ENCODE measurements around the gene SMAD3.
"Not testable (repeated sequence)": the region's sequence is repeated elsewhere in the genome, so short reads cannot be mapped to it uniquely, and the experiment has no call there.

The SMAD3 gene

GRCh38 chr15:67142767-67143100 lies 77.3 kb downstream of the SMAD3 start:
- peak; percentile 68 for DNase-seq (ENCODE audit: low spot score)

GRCh38 chr15:67143646-67144045 lies 78.2 kb downstream of the SMAD3 start:
- DNase-seq (ENCODE audit: low spot score): no peak

- DNase-seq (ENCODE audit: low spot score): no peak
Observed at GRCh38 chr15:67144609-67145311, 79.4 kb downstream of the SMAD3 start.

- DNase-seq (ENCODE audit: low spot score): no peak
Observed at GRCh38 chr15:67145312-67145610, 79.9 kb downstream of the SMAD3 start.

- DNase-seq (ENCODE audit: low spot score): no peak
Observed at GRCh38 chr15:67145710-67146109, 80.3 kb downstream of the SMAD3 start.

- DNase-seq (ENCODE audit: low spot score): peak; percentile 50
Observed at GRCh38 chr15:67146234-67146633, 80.8 kb downstream of the SMAD3 start.

GRCh38 chr15:67146875-67147381 lies 81.5 kb downstream of the SMAD3 start:
- DNase-seq (ENCODE audit: low spot score): peak; percentile 78

GRCh38 chr15:67147396-67147949 lies 82.1 kb downstream of the SMAD3 start:
- DNase-seq (ENCODE audit: low spot score): no peak

- DNase-seq (ENCODE audit: low spot score): no peak
Observed at GRCh38 chr15:67148196-67148701, 82.8 kb downstream of the SMAD3 start.

GRCh38 chr15:67149068-67149772 lies 83.8 kb downstream of the SMAD3 start:
- DNase-seq (ENCODE audit: low spot score): no peak

- no peak for DNase-seq (ENCODE audit: low spot score)
Observed at GRCh38 chr15:67149773-67150022, 84.3 kb downstream of the SMAD3 start.

GRCh38 chr15:67150023-67150860 lies 84.8 kb downstream of the SMAD3 start:
- DNase-seq (ENCODE audit: low spot score): peak; percentile 85

GRCh38 chr15:67152429-67152828 lies 87.0 kb downstream of the SMAD3 start:
- no peak for DNase-seq (ENCODE audit: low spot score)

- DNase-seq (ENCODE audit: low spot score): not testable (repeated sequence)
Observed at GRCh38 chr15:67153044-67153443, 87.6 kb downstream of the SMAD3 start.

GRCh38 chr15:67154249-67154648 lies 88.8 kb downstream of the SMAD3 start:
- no peak for DNase-seq (ENCODE audit: low spot score)

GRCh38 chr15:67156426-67156825 lies 91.0 kb downstream of the SMAD3 start:
- no peak for DNase-seq (ENCODE audit: low spot score)

GRCh38 chr15:67156834-67157233 lies 91.4 kb downstream of the SMAD3 start:
- DNase-seq (ENCODE audit: low spot score): no peak

- no peak for DNase-seq (ENCODE audit: low spot score)
Observed at GRCh38 chr15:67157521-67158252, 92.3 kb downstream of the SMAD3 start.

GRCh38 chr15:67158367-67158766 lies 93.0 kb downstream of the SMAD3 start:
- no peak for DNase-seq (ENCODE audit: low spot score)

GRCh38 chr15:67161412-67161811 lies 96.0 kb downstream of the SMAD3 start:
- DNase-seq (ENCODE audit: low spot score): no peak

GRCh38 chr15:67161881-67162280 lies 96.5 kb downstream of the SMAD3 start:
- no peak for DNase-seq (ENCODE audit: low spot score)

GRCh38 chr15:67163180-67163579 lies 97.8 kb downstream of the SMAD3 start:
- no peak for DNase-seq (ENCODE audit: low spot score)
